T-helper 2 cell treated with Interferon-gamma antibody and Interleukin-4, amounts not matched to agents 5 μg/mL and 100 μg/mL, for 36 hours (primary cell): ENCODE data around the gene EDARADD.
"Not testable (repeated sequence)": the region's sequence is repeated elsewhere in the genome, so short reads cannot be mapped to it uniquely, and the experiment has no call there.

Experiments
- DNase-seq: peaks from one replicate; pipeline ENCODE4 v3.0.0; 2021; ENCODE audit warnings: low spot score
- H3K27ac Mint-ChIP-seq: one replicate; pipeline ENCODE4 v1.8.0; 2021; ENCODE audit warnings: mild to moderate bottlenecking, mixed read lengths
- H3K27me3 Mint-ChIP-seq: one replicate; pipeline ENCODE4 v1.8.0; 2021; ENCODE audit warnings: low read depth, mixed read lengths
- H3K36me3 Mint-ChIP-seq: one replicate; pipeline ENCODE4 v1.8.0; 2021; ENCODE audit warnings: low read depth, mixed read lengths
- H3K4me1 Mint-ChIP-seq: one replicate; pipeline ENCODE4 v1.8.0; 2021; ENCODE audit warnings: low read depth, mixed read lengths
- H3K4me3 Mint-ChIP-seq: one replicate; pipeline ENCODE4 v1.8.0; 2022; ENCODE audit warnings: mild to moderate bottlenecking, moderate library complexity, mixed read lengths
- H3K9me3 Mint-ChIP-seq: one replicate; pipeline ENCODE4 v1.8.0; 2021; ENCODE audit warnings: mixed read lengths

The EDARADD gene

GRCh38 chr1:236494082-236494481 is 100.0 kb downstream of the EDARADD start:
- Mint-ChIP-seq H3K36me3 (no peaks in the 10 kb centered on the region), H3K4me3 (no peak overlapping the region), H3K4me1 (peaks cover 11% of the 10 kb centered on the region), H3K27me3 (peaks cover 18% of the 10 kb centered on the region), H3K9me3 (no peaks in the 10 kb centered on the region), H3K27ac (no peak overlapping the region)
- no peak for DNase-seq

GRCh38 chr1:236494586-236495466 is 100.7 kb downstream of the EDARADD start:
- Mint-ChIP-seq H3K27ac (no peak overlapping the region), H3K4me1 (peaks cover 11% of the 10 kb centered on the region), H3K36me3 (no peaks in the 10 kb centered on the region), H3K9me3 (no peaks in the 10 kb centered on the region), H3K4me3 (no peak overlapping the region), H3K27me3 (peaks cover 18% of the 10 kb centered on the region)
- no peak for DNase-seq

- no peaks in the 10 kb centered on the region for H3K36me3 Mint-ChIP-seq
- H3K27me3 Mint-ChIP-seq, result peaks cover 18% of the 10 kb centered on the region
- H3K4me3 Mint-ChIP-seq, result no peak overlapping the region
- peaks cover 11% of the 10 kb centered on the region for H3K4me1 Mint-ChIP-seq
- no peaks in the 10 kb centered on the region for H3K9me3 Mint-ChIP-seq
- DNase-seq, result no peak
- no peak overlapping the region for H3K27ac Mint-ChIP-seq
Observed at GRCh38 chr1:236495467-236496112, 101.5 kb downstream of the EDARADD start.

GRCh38 chr1:236497908-236498307 is 103.8 kb downstream of the EDARADD start:
- peaks cover 6% of the 10 kb centered on the region for H3K4me1 Mint-ChIP-seq
- H3K9me3 Mint-ChIP-seq, result no peaks in the 10 kb centered on the region
- DNase-seq, result no peak
- peaks cover 18% of the 10 kb centered on the region for H3K27me3 Mint-ChIP-seq
- no peak overlapping the region for H3K4me3 Mint-ChIP-seq
- H3K27ac Mint-ChIP-seq, result no peak overlapping the region
- H3K36me3 Mint-ChIP-seq, result no peaks in the 10 kb centered on the region

- H3K4me3 Mint-ChIP-seq, result no peak overlapping the region
- H3K27ac Mint-ChIP-seq, result no peak overlapping the region
- H3K36me3 Mint-ChIP-seq, result no peaks in the 10 kb centered on the region
- DNase-seq, result no peak
- peaks cover 10% of the 10 kb centered on the region for H3K4me1 Mint-ChIP-seq
- H3K27me3 Mint-ChIP-seq, result peaks cover 23% of the 10 kb centered on the region
- H3K9me3 Mint-ChIP-seq, result no peaks in the 10 kb centered on the region
Observed at GRCh38 chr1:236501093-236501492, 107.0 kb downstream of the EDARADD start.

- Mint-ChIP-seq H3K27me3 (peaks cover 26% of the 10 kb centered on the region), H3K27ac (peak overlapping the region; percentile 68), H3K4me1 (peaks cover 10% of the 10 kb centered on the region), H3K4me3 (peak overlapping the region; percentile 71), H3K9me3 (no peaks in the 10 kb centered on the region), H3K36me3 (no peaks in the 10 kb centered on the region)
- no peak for DNase-seq
Observed at GRCh38 chr1:236502579-236502971, 108.5 kb downstream of the EDARADD start.

- H3K27me3 Mint-ChIP-seq, result peaks cover 26% of the 10 kb centered on the region
- no peaks in the 10 kb centered on the region for H3K36me3 Mint-ChIP-seq
- H3K27ac Mint-ChIP-seq, result peak overlapping the region; percentile 68
- peak overlapping the region; percentile 71 for H3K4me3 Mint-ChIP-seq
- no peaks in the 10 kb centered on the region for H3K9me3 Mint-ChIP-seq
- no peak for DNase-seq
- peaks cover 10% of the 10 kb centered on the region for H3K4me1 Mint-ChIP-seq
Observed at GRCh38 chr1:236502972-236503639, 109.0 kb downstream of the EDARADD start.

- H3K27ac Mint-ChIP-seq, H3K4me3 Mint-ChIP-seq, H3K9me3 Mint-ChIP-seq, DNase-seq, H3K36me3 Mint-ChIP-seq: not testable (repeated sequence)
- peaks cover 29% of the 10 kb centered on the region for H3K27me3 Mint-ChIP-seq
- H3K4me1 Mint-ChIP-seq, result peaks cover 21% of the 10 kb centered on the region
Observed at GRCh38 chr1:236504338-236504737, 110.3 kb downstream of the EDARADD start.

GRCh38 chr1:236507022-236507700 is 113.1 kb downstream of the EDARADD start:
- Mint-ChIP-seq H3K9me3 (no peaks in the 10 kb centered on the region), H3K27me3 (peaks cover 38% of the 10 kb centered on the region), H3K27ac (no peak overlapping the region), H3K36me3 (no peaks in the 10 kb centered on the region), H3K4me1 (peaks cover 30% of the 10 kb centered on the region), H3K4me3 (no peak overlapping the region)
- DNase-seq, result no peak

GRCh38 chr1:236508593-236509027 is 114.5 kb downstream of the EDARADD start:
- no peaks in the 10 kb centered on the region for H3K9me3 Mint-ChIP-seq
- peak overlapping the region; percentile 15 for H3K4me3 Mint-ChIP-seq
- no peaks in the 10 kb centered on the region for H3K36me3 Mint-ChIP-seq
- peaks cover 37% of the 10 kb centered on the region for H3K27me3 Mint-ChIP-seq
- H3K27ac Mint-ChIP-seq, result no peak overlapping the region
- peaks cover 20% of the 10 kb centered on the region for H3K4me1 Mint-ChIP-seq
- DNase-seq, result no peak

- no peak overlapping the region for H3K4me3 Mint-ChIP-seq
- H3K36me3 Mint-ChIP-seq, result no peaks in the 10 kb centered on the region
- H3K4me1 Mint-ChIP-seq, result peaks cover 20% of the 10 kb centered on the region
- DNase-seq, result no peak
- peaks cover 39% of the 10 kb centered on the region for H3K27me3 Mint-ChIP-seq
- no peaks in the 10 kb centered on the region for H3K9me3 Mint-ChIP-seq
- no peak overlapping the region for H3K27ac Mint-ChIP-seq
Observed at GRCh38 chr1:236509203-236509602, 115.1 kb downstream of the EDARADD start.

- peaks cover 36% of the 10 kb centered on the region for H3K27me3 Mint-ChIP-seq
- no peak overlapping the region for H3K4me3 Mint-ChIP-seq
- H3K9me3 Mint-ChIP-seq, result no peaks in the 10 kb centered on the region
- no peak for DNase-seq
- H3K27ac Mint-ChIP-seq, result no peak overlapping the region
- peaks cover 20% of the 10 kb centered on the region for H3K4me1 Mint-ChIP-seq
- no peaks in the 10 kb centered on the region for H3K36me3 Mint-ChIP-seq
Observed at GRCh38 chr1:236509647-236510401, 115.7 kb downstream of the EDARADD start.

GRCh38 chr1:236511735-236512418 is 117.8 kb downstream of the EDARADD start:
- Mint-ChIP-seq H3K4me1 (peaks cover 37% of the 10 kb centered on the region), H3K36me3 (no peaks in the 10 kb centered on the region), H3K4me3 (no peak overlapping the region), H3K9me3 (no peaks in the 10 kb centered on the region), H3K27me3 (peaks cover 36% of the 10 kb centered on the region), H3K27ac (no peak overlapping the region)
- DNase-seq, result no peak
